Measurements from ENCODE around the gene MT1F. TPM values are rescaled to one million over a fixed set of nuclear protein-coding genes. Genes with fewer than 3 reads are reported as not detected.

MT1F gene
- total and polyA plus RNA-seq, 10 of the 15 experiments (the other 5 are each of a cell fraction or from before 2014, with no cell fraction given), result 0.28 to 2.5 (median 1.1) TPM; not detected in 1

DNA sequence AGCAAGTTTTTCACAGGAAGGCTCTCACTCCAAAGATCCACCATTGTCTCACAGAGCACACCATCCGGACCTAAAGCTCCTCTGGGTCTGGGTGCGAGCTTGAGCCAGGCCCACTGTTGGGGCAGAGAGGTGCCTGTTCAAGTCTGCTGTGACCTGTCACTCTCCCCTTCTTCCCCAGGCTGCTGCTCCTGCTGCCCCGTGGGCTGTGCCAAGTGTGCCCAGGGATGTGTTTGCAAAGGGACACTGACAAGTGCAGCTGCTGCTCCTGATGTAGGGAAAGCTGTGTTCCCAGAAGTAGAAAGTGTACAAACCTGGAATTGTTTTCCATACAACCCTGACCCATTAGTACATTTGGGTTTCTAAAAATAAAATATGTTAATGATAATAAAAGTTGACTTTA lies 19.7 kb downstream of the MT1F start (continued):
- TF ChIP-seq, protein P1, sequence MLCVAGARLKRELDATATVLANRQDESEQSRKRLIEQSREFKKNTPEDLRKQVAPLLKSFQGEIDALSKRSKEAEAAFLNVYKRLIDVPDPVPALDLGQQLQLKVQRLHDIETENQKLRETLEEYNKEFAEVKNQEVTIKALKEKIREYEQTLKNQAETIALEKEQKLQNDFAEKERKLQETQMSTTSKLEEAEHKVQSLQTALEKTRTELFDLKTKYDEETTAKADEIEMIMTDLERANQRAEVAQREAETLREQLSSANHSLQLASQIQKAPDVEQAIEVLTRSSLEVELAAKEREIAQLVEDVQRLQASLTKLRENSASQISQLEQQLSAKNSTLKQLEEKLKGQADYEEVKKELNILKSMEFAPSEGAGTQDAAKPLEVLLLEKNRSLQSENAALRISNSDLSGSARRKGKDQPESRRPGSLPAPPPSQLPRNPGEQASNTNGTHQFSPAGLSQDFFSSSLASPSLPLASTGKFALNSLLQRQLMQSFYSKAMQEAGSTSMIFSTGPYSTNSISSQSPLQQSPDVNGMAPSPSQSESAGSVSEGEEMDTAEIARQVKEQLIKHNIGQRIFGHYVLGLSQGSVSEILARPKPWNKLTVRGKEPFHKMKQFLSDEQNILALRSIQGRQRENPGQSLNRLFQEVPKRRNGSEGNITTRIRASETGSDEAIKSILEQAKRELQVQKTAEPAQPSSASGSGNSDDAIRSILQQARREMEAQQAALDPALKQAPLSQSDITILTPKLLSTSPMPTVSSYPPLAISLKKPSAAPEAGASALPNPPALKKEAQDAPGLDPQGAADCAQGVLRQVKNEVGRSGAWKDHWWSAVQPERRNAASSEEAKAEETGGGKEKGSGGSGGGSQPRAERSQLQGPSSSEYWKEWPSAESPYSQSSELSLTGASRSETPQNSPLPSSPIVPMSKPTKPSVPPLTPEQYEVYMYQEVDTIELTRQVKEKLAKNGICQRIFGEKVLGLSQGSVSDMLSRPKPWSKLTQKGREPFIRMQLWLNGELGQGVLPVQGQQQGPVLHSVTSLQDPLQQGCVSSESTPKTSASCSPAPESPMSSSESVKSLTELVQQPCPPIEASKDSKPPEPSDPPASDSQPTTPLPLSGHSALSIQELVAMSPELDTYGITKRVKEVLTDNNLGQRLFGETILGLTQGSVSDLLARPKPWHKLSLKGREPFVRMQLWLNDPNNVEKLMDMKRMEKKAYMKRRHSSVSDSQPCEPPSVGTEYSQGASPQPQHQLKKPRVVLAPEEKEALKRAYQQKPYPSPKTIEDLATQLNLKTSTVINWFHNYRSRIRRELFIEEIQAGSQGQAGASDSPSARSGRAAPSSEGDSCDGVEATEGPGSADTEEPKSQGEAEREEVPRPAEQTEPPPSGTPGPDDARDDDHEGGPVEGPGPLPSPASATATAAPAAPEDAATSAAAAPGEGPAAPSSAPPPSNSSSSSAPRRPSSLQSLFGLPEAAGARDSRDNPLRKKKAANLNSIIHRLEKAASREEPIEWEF (IDR thresholded peaks at IDR 0.05; ENCODE audit: insufficient replicate concordance, low read depth, low read length), result no peak
- TF ChIP-seq SMAD1 (IDR thresholded peaks at IDR 0.05; ENCODE audit: low read depth, partially characterized antibody), result no peak
- TF ChIP-seq TCF3 (IDR thresholded peaks at IDR 0.05; ENCODE audit: borderline replicate concordance, insufficient read depth, low read depth, low read length), result no peak

DNA sequence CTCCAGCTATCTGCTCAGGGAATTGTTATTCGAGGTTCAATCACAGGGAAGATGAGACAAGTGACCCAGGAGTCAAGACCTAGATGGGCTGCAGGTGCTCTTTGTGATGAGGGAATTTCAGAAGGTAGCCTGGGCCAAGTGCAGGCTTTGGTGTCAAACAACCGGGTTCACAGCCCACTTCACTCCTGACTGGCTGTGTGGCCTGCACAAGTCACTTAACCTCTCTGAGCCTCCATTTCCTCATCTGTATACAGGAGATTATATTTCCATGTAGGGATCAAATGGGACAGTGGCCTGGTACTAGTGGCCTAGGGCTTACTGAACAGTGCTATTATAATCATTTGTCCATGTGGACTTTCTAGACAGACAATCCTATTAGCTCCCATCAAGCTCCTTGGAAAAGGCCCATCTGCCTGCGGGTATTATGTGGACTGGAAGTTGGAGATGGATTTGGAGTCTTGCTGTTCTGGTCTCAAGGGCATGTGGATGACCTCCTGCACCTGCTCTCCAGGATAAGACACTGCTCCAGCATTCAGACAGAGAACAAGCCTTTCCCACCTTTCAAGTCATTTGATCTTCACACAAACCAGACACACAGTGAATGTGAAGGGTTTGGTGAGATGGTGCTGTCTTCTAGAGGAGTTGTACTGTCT lies 21.4 kb downstream of the MT1F start:
- Histone ChIP-seq H3K36me3 (ENCODE audit: control insufficient read depth in 2 of 2, insufficient read depth in 2 of 2, low read length in 1 of 2) (no peaks in the 10 kb centered on the region), H2AFZ (ENCODE audit: control insufficient read depth, low read depth, low read length) (no peak overlapping the region), H3K9me3 (replicated peaks; ENCODE audit: control insufficient read depth, insufficient read depth, low read length) (no peaks in the 10 kb centered on the region), H4K20me1 (ENCODE audit: control insufficient read depth, insufficient read depth) (no peaks in the 10 kb centered on the region), H3K4me3 (no peak overlapping the region), H3K4me2 (ENCODE audit: control insufficient read depth, insufficient read depth) (no peak overlapping the region), H3K27ac (ENCODE audit: control insufficient read depth, insufficient read depth) (no peak overlapping the region), H3K79me2 (ENCODE audit: control insufficient read depth, insufficient read depth, low read length) (no peaks in the 10 kb centered on the region), H3K27me3 (replicated peaks in 1 of 2; ENCODE audit: control insufficient read depth in 2 of 2, insufficient read depth in 2 of 2, low read length in 1 of 2) (no peaks in the 10 kb centered on the region; a peak in 2 of 4 replicates), H3K4me1 (ENCODE audit: control insufficient read depth, insufficient read depth, low read length) (peaks cover 12% of the 10 kb centered on the region), H3K9ac (ENCODE audit: control insufficient read depth, insufficient read depth, low read length) (no peak overlapping the region)
- ATAC-seq, result no peak
- intact Hi-C loops (cut with micrococcal nuclease; ENCODE audit: unreplicated experiment), result no loop called here
- FAIRE-seq, result no peak
- DNase-seq (ENCODE audit: low read depth, low spot score), result no peak
- ChIA-PET CTCF (interaction anchor here (1.5 to 1.8 kb wide), 2 partner anchors 23 to 69 kb away, joined by 3 to 5 read pairs; no protein-coding TSS in a partner anchor), SMC1A (ENCODE audit: uncharacterized antibody, unreplicated experiment) (interaction anchor here (1.0 kb wide), 1 partner anchor 132 kb away, joined by 3 read pairs; no protein-coding TSS in a partner anchor), POLR2A (interaction anchor here (1.5 kb wide), 1 partner anchor 23 kb away, joined by 3 read pairs; no protein-coding TSS in a partner anchor), RAD21 (ENCODE audit: unreplicated experiment) (no interaction called here)
- WGBS (ENCODE audit: insufficient coverage, insufficient replicate concordance, low lambda C conversion rate, missing lambda C conversion rate), result 29% methylated on average over 3 of the region's 3 CpGs
- BruUV-seq (replicated peaks), result no TSS peak
- in situ Hi-C loops (cut with MboI), result loop anchor here (25.0 kb wide), 1 partner anchor 742 kb away; no protein-coding TSS in a partner anchor
- TF ChIP-seq STAT3 (IDR thresholded peaks at IDR 0.05; ENCODE audit: low read depth, low read length) (no peak), RBBP5 (conservative IDR thresholded peaks at IDR 0.05) (no peak), GATAD2B (conservative IDR thresholded peaks at IDR 0.05; ENCODE audit: low read depth) (no peak), MYB (IDR thresholded peaks at IDR 0.05; ENCODE audit: borderline replicate concordance, low read depth, low read length) (no peak)
- TF ChIP-seq, protein P2, sequence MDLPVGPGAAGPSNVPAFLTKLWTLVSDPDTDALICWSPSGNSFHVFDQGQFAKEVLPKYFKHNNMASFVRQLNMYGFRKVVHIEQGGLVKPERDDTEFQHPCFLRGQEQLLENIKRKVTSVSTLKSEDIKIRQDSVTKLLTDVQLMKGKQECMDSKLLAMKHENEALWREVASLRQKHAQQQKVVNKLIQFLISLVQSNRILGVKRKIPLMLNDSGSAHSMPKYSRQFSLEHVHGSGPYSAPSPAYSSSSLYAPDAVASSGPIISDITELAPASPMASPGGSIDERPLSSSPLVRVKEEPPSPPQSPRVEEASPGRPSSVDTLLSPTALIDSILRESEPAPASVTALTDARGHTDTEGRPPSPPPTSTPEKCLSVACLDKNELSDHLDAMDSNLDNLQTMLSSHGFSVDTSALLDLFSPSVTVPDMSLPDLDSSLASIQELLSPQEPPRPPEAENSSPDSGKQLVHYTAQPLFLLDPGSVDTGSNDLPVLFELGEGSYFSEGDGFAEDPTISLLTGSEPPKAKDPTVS (IDR thresholded peaks at IDR 0.05; ENCODE audit: low read depth, low read length), result no peak
- TF ChIP-seq, protein P3, sequence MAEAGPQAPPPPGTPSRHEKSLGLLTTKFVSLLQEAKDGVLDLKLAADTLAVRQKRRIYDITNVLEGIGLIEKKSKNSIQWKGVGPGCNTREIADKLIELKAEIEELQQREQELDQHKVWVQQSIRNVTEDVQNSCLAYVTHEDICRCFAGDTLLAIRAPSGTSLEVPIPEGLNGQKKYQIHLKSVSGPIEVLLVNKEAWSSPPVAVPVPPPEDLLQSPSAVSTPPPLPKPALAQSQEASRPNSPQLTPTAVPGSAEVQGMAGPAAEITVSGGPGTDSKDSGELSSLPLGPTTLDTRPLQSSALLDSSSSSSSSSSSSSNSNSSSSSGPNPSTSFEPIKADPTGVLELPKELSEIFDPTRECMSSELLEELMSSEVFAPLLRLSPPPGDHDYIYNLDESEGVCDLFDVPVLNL (IDR thresholded peaks at IDR 0.05; ENCODE audit: low read depth, low read length), result no peak
- TF ChIP-seq, protein P4, sequence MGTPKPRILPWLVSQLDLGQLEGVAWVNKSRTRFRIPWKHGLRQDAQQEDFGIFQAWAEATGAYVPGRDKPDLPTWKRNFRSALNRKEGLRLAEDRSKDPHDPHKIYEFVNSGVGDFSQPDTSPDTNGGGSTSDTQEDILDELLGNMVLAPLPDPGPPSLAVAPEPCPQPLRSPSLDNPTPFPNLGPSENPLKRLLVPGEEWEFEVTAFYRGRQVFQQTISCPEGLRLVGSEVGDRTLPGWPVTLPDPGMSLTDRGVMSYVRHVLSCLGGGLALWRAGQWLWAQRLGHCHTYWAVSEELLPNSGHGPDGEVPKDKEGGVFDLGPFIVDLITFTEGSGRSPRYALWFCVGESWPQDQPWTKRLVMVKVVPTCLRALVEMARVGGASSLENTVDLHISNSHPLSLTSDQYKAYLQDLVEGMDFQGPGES (IDR thresholded peaks at IDR 0.05), result no peak
- TF ChIP-seq, protein P5, sequence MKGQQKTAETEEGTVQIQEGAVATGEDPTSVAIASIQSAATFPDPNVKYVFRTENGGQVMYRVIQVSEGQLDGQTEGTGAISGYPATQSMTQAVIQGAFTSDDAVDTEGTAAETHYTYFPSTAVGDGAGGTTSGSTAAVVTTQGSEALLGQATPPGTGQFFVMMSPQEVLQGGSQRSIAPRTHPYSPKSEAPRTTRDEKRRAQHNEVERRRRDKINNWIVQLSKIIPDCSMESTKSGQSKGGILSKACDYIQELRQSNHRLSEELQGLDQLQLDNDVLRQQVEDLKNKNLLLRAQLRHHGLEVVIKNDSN (IDR thresholded peaks at IDR 0.05; ENCODE audit: borderline replicate concordance, extremely low read length, insufficient read depth, low read depth, low read length), result no peak

Measured in GM12878 (cell line).